WTC11 (cell line): ENCODE results near the gene IRX1. TPM values are rescaled to one million over a fixed set of nuclear protein-coding genes. Genes with fewer than 3 reads are reported as not detected.

Source experiments
- total RNA-seq: library from RNA; stranded (reverse); gene quantifications from 3 replicates; pipeline ENCODE4 v1.2.3, GENCODE V29; 2021
- TF ChIP-seq, protein P1 (sequence below): sonication (generic); formaldehyde crosslinking; IDR thresholded peaks from 2 replicates; pipeline ENCODE4 v1.8.1; 2022; ENCODE audit warnings: missing genetic modification reagents, borderline replicate concordance

IRX1 gene
- total RNA-seq, 1 experiment from 2014 or later: 21.0 TPM

DNA sequence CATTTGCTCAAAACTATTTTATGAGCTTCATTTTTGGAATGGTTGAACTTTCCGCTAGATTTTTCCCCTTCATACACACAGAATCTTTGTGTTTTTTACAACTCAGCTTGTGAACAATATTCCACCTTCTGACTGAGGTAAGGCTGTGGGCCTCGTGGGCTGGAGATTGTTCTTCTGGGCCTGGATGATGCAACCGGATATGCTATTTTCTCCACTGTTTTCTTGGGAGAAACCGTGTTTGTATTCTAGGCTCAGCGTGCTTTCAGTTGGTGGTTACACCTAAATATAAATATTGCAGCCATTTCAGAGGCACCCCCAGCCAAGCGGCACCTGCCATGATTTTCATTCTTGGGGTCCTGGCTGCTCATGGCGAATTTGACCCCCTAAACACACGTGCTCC is 55.2 kb downstream of the IRX1 start (continued):
- TF ChIP-seq, protein P1, sequence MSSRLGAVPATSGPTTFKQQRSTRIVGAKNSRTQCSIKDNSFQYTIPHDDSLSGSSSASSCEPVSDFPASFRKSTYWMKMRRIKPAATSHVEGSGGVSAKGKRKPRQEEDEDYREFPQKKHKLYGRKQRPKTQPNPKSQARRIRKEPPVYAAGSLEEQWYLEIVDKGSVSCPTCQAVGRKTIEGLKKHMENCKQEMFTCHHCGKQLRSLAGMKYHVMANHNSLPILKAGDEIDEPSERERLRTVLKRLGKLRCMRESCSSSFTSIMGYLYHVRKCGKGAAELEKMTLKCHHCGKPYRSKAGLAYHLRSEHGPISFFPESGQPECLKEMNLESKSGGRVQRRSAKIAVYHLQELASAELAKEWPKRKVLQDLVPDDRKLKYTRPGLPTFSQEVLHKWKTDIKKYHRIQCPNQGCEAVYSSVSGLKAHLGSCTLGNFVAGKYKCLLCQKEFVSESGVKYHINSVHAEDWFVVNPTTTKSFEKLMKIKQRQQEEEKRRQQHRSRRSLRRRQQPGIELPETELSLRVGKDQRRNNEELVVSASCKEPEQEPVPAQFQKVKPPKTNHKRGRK: no peak
